Neural progenitor cell (in vitro differentiated cells): Measurements from ENCODE around the gene CHAD. TPM values are rescaled to one million over a fixed set of nuclear protein-coding genes. Genes with fewer than 3 reads are reported as not detected.

ENCODE experiments used
- DNase-seq: peaks from one replicate; pipeline ENCODE4 v3.0.0-alpha.2; 2016; ENCODE audit warnings: low spot score
- H2AFZ ChIP-seq: fragments of 200-600 bp; sonication (generic); replicated peaks from 2 replicates; pipeline ENCODE4 v1.6.1; 2016; ENCODE audit warnings: antibody characterized with exemption
- H3F3A ChIP-seq: fragments of 200-600 bp; sonication (generic); 2 replicates; pipeline ENCODE4 v1.6.1; 2016; ENCODE audit warnings: antibody characterized with exemption, low read depth
- H3K27ac ChIP-seq: fragments of 200-600 bp; sonication (generic); 2 replicates; pipeline ENCODE4 v1.5.1; 2016; ENCODE audit warnings: mild to moderate bottlenecking
- H3K27me3 ChIP-seq: fragments of 200-600 bp; sonication (generic); 2 replicates; pipeline ENCODE4 v1.6.1; 2016; ENCODE audit warnings: mild to moderate bottlenecking, moderate library complexity
- H3K36me3 ChIP-seq: fragments of 200-600 bp; sonication (generic); 2 replicates; pipeline ENCODE4 v1.5.1; 2016
- H3K4me1 ChIP-seq: fragments of 200-600 bp; sonication (generic); 2 replicates; pipeline ENCODE4 v1.6.1; 2016; ENCODE audit warnings: mixed run types
- H3K4me2 ChIP-seq: fragments of 200-600 bp; sonication (generic); 2 replicates; pipeline ENCODE4 v1.6.1; 2016
- H3K4me3 ChIP-seq: fragments of 200-600 bp; sonication (generic); 2 replicates; pipeline ENCODE4 v1.5.1; 2016
- H3K79me2 ChIP-seq: fragments of 200-600 bp; sonication (generic); 2 replicates; pipeline ENCODE4 v1.6.1; 2016; ENCODE audit warnings: low read depth
- H3K9ac ChIP-seq: fragments of 200-600 bp; sonication (generic); 2 replicates; pipeline ENCODE4 v1.6.1; 2016
- H3K9me3 ChIP-seq: fragments of 200-600 bp; sonication (generic); 2 replicates; pipeline ENCODE4 v1.5.1; 2016; ENCODE audit warnings: low read depth
- H4K20me1 ChIP-seq: fragments of 200-600 bp; sonication (generic); 2 replicates; pipeline ENCODE4 v1.6.1; 2016; ENCODE audit warnings: low read depth
- H3K27ac Mint-ChIP-seq: 3 replicates; pipeline ENCODE4 v1.8.0; 2021; ENCODE audit warnings: mixed read lengths
- H3K27me3 Mint-ChIP-seq: 2 replicates; pipeline ENCODE4 v1.8.0; 2022; ENCODE audit warnings: low read depth, mild to moderate bottlenecking, inconsistent platforms, moderate library complexity, mixed read lengths; ENCODE audit not compliant: insufficient read depth
- H3K36me3 Mint-ChIP-seq: 3 replicates; pipeline ENCODE4 v1.8.0; 2021; ENCODE audit warnings: mixed read lengths
- H3K4me1 Mint-ChIP-seq: 3 replicates; pipeline ENCODE4 v1.8.0; 2021; ENCODE audit warnings: mixed read lengths
- H3K4me3 Mint-ChIP-seq: 3 replicates; pipeline ENCODE4 v1.8.0; 2021; ENCODE audit warnings: mild to moderate bottlenecking, moderate library complexity, mixed read lengths
- H3K9me3 Mint-ChIP-seq: 3 replicates; pipeline ENCODE4 v1.8.0; 2020; ENCODE audit warnings: mixed read lengths
- EZH2 ChIP-seq: fragments of 200-600 bp; sonication (generic); IDR thresholded peaks from 2 replicates; pipeline ENCODE4 v1.6.1; 2017; ENCODE audit warnings: antibody characterized with exemption, mild to moderate bottlenecking, moderate library complexity
- EZH2phosphoT487 ChIP-seq: fragments of 200-600 bp; sonication (generic); IDR thresholded peaks from 2 replicates; pipeline ENCODE4 v1.6.1; 2017; ENCODE audit warnings: antibody characterized with exemption
- total RNA-seq: library from RNA; depleted of rRNA; stranded (reverse); fragments of >200 nt; gene quantifications from 2 replicates; pipeline ENCODE4 v1.2.3, GENCODE V29; 2015; ENCODE audit warnings: low replicate concordance
- TF ChIP-seq, protein P1 (sequence below): fragments of 200-600 bp; sonication (generic); IDR thresholded peaks from 2 replicates; pipeline ENCODE4 v1.5.1; 2017; ENCODE audit warnings: antibody characterized with exemption, mild to moderate bottlenecking

CHAD gene
- total RNA-seq, 1 donor from 2014 or later: not detected

GRCh38 chr17:50493744-50494143 lies 25.1 kb upstream of the CHAD start:
- H3K36me3 ChIP-seq: no peaks in the 10 kb centered on the region
- H3K79me2 ChIP-seq: no peaks in the 10 kb centered on the region
- no peaks in the 10 kb centered on the region for H3K4me1 ChIP-seq
- Mint-ChIP-seq H3K9me3 (no peaks in the 10 kb centered on the region), H3K36me3 (no peaks in the 10 kb centered on the region), H3K27ac (peak overlapping the region; percentile 18), H3K27me3 (peaks cover 7% of the 10 kb centered on the region), H3K4me3 (no peak overlapping the region), H3K4me1 (peaks cover 2% of the 10 kb centered on the region)
- H3F3A ChIP-seq: no peaks in the 10 kb centered on the region
- TF ChIP-seq EZH2 (no peak), EZH2phosphoT487 (no peak)
- TF ChIP-seq, protein P1, sequence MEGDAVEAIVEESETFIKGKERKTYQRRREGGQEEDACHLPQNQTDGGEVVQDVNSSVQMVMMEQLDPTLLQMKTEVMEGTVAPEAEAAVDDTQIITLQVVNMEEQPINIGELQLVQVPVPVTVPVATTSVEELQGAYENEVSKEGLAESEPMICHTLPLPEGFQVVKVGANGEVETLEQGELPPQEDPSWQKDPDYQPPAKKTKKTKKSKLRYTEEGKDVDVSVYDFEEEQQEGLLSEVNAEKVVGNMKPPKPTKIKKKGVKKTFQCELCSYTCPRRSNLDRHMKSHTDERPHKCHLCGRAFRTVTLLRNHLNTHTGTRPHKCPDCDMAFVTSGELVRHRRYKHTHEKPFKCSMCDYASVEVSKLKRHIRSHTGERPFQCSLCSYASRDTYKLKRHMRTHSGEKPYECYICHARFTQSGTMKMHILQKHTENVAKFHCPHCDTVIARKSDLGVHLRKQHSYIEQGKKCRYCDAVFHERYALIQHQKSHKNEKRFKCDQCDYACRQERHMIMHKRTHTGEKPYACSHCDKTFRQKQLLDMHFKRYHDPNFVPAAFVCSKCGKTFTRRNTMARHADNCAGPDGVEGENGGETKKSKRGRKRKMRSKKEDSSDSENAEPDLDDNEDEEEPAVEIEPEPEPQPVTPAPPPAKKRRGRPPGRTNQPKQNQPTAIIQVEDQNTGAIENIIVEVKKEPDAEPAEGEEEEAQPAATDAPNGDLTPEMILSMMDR: no peak
- H3K9me3 ChIP-seq: no peaks in the 10 kb centered on the region
- no peaks in the 10 kb centered on the region for H4K20me1 ChIP-seq
- DNase-seq: no peak
- H3K27ac ChIP-seq: no peak overlapping the region
- H2AFZ ChIP-seq: peak overlapping the region; percentile 65
- no peak overlapping the region for H3K4me3 ChIP-seq
- no peak overlapping the region for H3K9ac ChIP-seq
- H3K27me3 ChIP-seq: no peaks in the 10 kb centered on the region
- no peak overlapping the region for H3K4me2 ChIP-seq

DNA sequence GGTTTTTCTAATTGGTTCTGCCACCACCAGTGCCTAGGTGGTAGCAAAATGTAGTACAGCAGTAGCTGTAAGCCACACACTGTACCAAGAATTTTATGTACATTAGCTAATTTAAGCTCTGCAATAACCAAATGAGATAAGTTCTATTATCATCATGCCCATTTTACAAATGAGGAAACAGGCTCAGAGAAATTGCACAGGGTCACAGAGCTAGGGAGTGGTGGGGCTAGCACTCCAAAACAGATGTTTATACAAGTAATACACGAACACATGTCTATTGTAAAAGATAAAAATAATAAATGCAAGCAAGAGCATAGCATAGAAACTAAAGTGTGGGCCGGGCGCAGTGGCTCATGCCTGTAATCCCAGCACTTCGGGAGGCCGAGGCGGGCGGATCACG lies 23.5 kb upstream of the CHAD start:
- Mint-ChIP-seq H3K9me3 (no peaks in the 10 kb centered on the region), H3K36me3 (no peaks in the 10 kb centered on the region), H3K27ac (no peak overlapping the region), H3K4me1 (peaks cover 2% of the 10 kb centered on the region), H3K4me3 (no peak overlapping the region), H3K27me3 (peaks cover 5% of the 10 kb centered on the region)
- Histone ChIP-seq H3K27me3 (no peaks in the 10 kb centered on the region), H3F3A (no peaks in the 10 kb centered on the region), H4K20me1 (no peaks in the 10 kb centered on the region), H2AFZ (no peak overlapping the region), H3K4me2 (no peak overlapping the region), H3K4me3 (no peak overlapping the region), H3K9ac (no peak overlapping the region), H3K27ac (no peak overlapping the region), H3K9me3 (no peaks in the 10 kb centered on the region), H3K79me2 (no peaks in the 10 kb centered on the region), H3K36me3 (no peaks in the 10 kb centered on the region), H3K4me1 (no peaks in the 10 kb centered on the region)
- TF ChIP-seq EZH2 (no peak), EZH2phosphoT487 (no peak)
- TF ChIP-seq, protein P1: no peak
- no peak for DNase-seq

- Histone ChIP-seq H3K9me3 (no peaks in the 10 kb centered on the region), H3K4me3 (no peak overlapping the region), H4K20me1 (no peaks in the 10 kb centered on the region), H3K9ac (no peak overlapping the region), H3K27me3 (no peaks in the 10 kb centered on the region), H3K4me1 (no peaks in the 10 kb centered on the region), H3K27ac (no peak overlapping the region), H3K79me2 (no peaks in the 10 kb centered on the region), H3K4me2 (no peak overlapping the region), H2AFZ (no peak overlapping the region), H3F3A (no peaks in the 10 kb centered on the region), H3K36me3 (no peaks in the 10 kb centered on the region)
- no peak for DNase-seq
- H3K27me3 Mint-ChIP-seq: peaks cover 5% of the 10 kb centered on the region
- H3K4me1 Mint-ChIP-seq: peaks cover 2% of the 10 kb centered on the region
- TF ChIP-seq EZH2phosphoT487 (no peak), EZH2 (no peak)
- TF ChIP-seq, protein P1: no peak
- H3K27ac Mint-ChIP-seq: no peak overlapping the region
- H3K4me3 Mint-ChIP-seq: no peak overlapping the region
- H3K36me3 Mint-ChIP-seq: no peaks in the 10 kb centered on the region
- no peaks in the 10 kb centered on the region for H3K9me3 Mint-ChIP-seq
Measured at GRCh38 chr17:50491505-50491904, 22.8 kb upstream of the CHAD start.
